Measurements from ENCODE around the gene SLC2A13. TPM values are rescaled to one million over a fixed set of nuclear protein-coding genes. Genes with fewer than 3 reads are reported as not detected.
"Not testable (repeated sequence)": the region's sequence is repeated elsewhere in the genome, so short reads cannot be mapped to it uniquely, and the experiment has no call there.

Gene SLC2A13
- total and polyA plus RNA-seq, 2 donors = 8.5 to 36.7 TPM

DNA sequence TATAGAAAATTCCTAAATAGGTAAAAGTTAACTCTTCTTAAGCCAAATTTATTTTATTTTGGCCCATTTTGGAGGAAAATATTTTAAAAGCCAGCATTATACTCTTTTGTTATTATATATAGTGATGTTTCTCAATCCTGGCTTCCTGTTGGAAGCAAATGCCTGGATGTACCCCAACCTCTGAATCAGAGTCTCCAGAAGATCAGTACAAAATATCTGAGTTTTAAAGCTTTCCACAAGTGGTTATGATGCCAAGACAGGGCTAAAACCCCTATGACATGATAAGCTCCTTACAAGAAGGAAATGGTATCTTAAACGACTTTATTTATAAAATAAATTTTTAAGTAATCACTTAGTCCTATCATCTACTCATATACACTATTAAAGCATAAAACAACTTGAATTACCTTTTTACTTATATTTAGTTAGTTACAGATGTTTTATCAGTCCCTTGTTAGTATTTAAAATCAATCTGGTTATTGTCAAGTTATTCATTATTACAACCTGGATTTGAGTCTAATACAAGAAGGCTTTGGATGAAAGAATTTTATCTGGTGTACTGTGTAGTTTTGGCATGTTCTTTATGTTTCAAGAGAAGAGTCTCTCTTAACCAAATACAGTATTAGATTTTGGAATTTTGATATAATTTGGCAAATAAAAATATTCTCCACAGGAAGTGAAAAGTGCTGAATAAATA, 238.1 kb downstream of the SLC2A13 start:
- DNase-seq (ENCODE audit: extremely low spot score) = no peak
- Histone ChIP-seq H3K27ac (ENCODE audit: low read depth) (no peak overlapping the region), H3K4me1 (ENCODE audit: insufficient read depth) (no peaks in the 10 kb centered on the region), H3K36me3 (ENCODE audit: insufficient read depth) (no peaks in the 10 kb centered on the region), H3K4me3 (ENCODE audit: low read depth, low read length) (no peak overlapping the region)
- 23% methylated on average over 1 of the region's 1 CpG for WGBS

DNA sequence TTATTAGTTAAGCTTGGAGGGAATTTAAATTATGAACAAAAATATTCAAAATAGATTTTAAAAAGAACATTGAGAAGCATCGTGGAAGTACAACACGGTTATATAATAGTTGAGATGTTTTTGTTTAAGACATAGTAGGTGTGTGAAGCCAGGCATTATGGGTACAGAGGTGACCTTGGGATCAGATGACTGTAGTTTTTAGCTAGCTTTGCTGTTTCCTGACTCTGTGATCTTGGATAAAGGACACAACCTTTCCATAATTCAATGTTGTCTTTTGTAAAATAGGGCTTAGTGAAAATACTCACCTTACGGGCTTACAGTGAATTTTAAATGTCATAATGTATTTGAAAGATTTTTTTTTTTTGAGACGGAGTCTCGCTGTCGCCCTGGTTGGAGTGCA, 239.7 kb downstream of the SLC2A13 start:
- no peaks in the 10 kb centered on the region for H3K36me3 ChIP-seq (ENCODE audit: insufficient read depth)
- no peaks in the 10 kb centered on the region for H3K4me1 ChIP-seq (ENCODE audit: insufficient read depth)
- 97% methylated on average over 6 of the region's 6 CpGs for WGBS
- no peak overlapping the region for H3K4me3 ChIP-seq (ENCODE audit: low read depth, low read length)
- no peak overlapping the region for H3K27ac ChIP-seq (ENCODE audit: low read depth)
- DNase-seq (ENCODE audit: extremely low spot score) = no peak

DNA sequence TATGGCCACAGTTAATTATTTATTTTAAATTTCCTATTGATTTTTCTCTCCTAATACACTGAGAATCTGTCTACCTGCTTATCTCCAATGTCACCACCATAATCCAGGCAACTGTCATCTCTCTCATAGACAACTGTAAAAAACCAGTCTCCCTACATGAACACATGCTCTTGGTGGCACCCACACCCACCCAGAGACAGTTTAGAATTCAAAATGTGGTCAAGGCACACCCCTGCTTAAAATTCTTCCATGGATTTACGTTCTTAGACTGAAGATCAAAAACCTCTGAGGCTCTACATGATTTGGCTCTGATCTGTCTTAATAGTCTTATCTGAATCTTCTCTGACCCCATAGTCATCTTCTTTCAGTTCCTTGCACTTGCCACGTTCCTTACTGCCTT, 245.2 kb downstream of the SLC2A13 start:
- WGBS = 81% methylated on average over 2 of the region's 2 CpGs

DNA sequence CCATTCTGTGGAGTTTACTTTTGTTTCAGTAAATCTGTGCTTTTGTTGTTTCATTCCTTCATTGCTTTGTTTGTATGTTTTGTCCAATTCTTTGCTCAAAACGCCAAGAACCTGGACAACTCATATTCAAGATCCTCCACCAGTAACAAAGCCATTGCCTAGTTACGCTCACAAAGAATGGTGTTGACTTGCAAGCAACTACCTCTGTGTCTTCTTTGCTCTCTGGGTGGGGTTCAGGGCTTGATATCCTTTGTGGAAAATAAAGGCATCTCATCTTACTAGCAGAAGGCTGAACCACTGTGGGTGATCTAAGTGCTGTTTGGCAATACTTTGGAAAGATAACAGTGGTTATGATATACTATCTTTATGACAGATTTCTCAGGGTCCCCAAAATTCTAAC, 252.9 kb downstream of the SLC2A13 start:
- WGBS = 98% methylated on average over 2 of the region's 2 CpGs
- Histone ChIP-seq H3K4me1 (ENCODE audit: insufficient read depth) (no peaks in the 10 kb centered on the region), H3K36me3 (ENCODE audit: insufficient read depth) (no peaks in the 10 kb centered on the region), H3K4me3 (ENCODE audit: low read depth, low read length) (no peak overlapping the region), H3K27ac (ENCODE audit: low read depth) (no peak overlapping the region)
- no peak for DNase-seq (ENCODE audit: extremely low spot score)

More for the DNA sequence above, 245.2 kb downstream of the SLC2A13 start:
- Histone ChIP-seq H3K36me3 (ENCODE audit: insufficient read depth) (no peaks in the 10 kb centered on the region), H3K4me1 (ENCODE audit: insufficient read depth) (no peaks in the 10 kb centered on the region), H3K27ac (ENCODE audit: low read depth) (no peak overlapping the region), H3K4me3 (ENCODE audit: low read depth, low read length) (no peak overlapping the region)
- no peak for DNase-seq (ENCODE audit: extremely low spot score)

DNA sequence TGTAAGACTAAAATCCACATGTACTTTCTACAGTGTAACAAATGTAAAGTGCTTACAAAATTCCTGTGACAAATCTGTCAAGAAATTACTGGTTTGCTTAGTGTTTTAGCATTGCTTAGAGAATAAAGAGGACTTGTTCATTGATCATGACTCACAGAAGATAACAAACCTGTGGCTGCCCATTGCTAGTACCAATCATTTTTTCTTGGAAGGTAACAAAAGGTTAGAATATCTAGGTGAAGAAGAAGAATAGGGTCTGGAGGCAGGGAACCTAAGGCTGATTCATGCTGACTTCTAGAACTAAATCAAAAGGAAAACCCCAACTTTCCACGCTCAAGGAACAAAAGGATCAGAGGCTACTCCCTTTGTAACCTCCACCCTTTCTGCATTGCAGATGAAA, 253.5 kb downstream of the SLC2A13 start:
- H3K27ac ChIP-seq (ENCODE audit: low read depth) = no peak overlapping the region
- DNase-seq (ENCODE audit: extremely low spot score) = no peak
- H3K4me3 ChIP-seq (ENCODE audit: low read depth, low read length) = no peak overlapping the region
- H3K4me1 ChIP-seq (ENCODE audit: insufficient read depth) = no peaks in the 10 kb centered on the region
- no peaks in the 10 kb centered on the region for H3K36me3 ChIP-seq (ENCODE audit: insufficient read depth)
- 98% methylated on average over 1 of the region's 1 CpG for WGBS

DNA sequence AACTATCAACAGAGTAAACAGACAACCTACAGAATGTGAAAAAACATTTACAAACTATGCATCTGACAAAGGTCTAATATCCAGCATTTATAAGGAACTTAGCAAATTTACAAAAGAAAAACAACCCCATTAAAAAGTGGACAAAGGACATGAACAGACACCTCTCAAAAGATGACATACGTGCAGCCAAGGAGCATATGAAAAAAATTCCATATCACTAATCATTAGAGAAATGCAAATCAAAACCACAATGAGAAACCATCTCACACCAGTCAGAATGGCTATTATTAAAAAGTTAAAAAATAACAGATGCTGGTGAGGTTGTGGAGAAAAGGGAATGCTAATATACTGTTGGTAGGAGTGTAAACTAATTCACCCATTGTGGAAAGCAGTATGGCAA, 257.7 kb downstream of the SLC2A13 start:
- H3K4me1 ChIP-seq (ENCODE audit: insufficient read depth); H3K36me3 ChIP-seq (ENCODE audit: insufficient read depth); H3K27ac ChIP-seq (ENCODE audit: low read depth); H3K4me3 ChIP-seq (ENCODE audit: low read depth, low read length); DNase-seq (ENCODE audit: extremely low spot score): not testable (repeated sequence)
- 92% methylated on average over 1 of the region's 1 CpG for WGBS

DNA sequence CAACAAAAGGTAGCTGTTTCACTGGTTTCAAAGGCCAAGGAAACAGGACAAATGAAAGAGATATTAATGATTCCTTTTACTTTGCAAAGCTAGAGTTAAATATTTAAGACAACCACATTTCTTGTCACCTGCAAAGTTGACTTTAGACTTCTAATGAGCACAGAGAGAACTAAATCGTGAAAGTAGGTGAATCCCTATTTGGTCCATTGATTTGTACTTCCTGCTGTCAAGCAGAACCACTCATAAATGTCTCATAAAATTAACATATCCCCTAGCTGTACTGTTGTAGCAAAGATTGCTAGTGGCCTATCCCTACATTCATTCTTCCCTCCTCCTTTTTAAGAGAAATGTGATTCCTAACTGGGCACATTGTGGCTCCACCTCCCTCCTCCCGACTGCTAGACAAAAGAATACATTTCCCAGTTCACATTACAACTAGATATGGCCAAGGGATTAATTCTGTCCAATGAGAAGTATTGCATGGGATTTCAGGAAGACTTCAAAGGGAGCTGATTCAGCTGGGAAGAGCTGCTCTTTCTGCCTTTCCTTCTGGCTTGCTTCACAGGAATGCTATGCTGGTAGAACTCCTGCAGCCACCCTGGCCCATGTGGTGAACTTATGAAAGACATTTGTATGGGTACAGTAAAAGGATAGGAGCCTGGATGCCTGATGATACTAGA, 258.8 kb downstream of the SLC2A13 start:
- Histone ChIP-seq H3K4me3 (ENCODE audit: low read depth, low read length) (no peak overlapping the region), H3K4me1 (ENCODE audit: insufficient read depth) (no peaks in the 10 kb centered on the region), H3K36me3 (ENCODE audit: insufficient read depth) (no peaks in the 10 kb centered on the region), H3K27ac (ENCODE audit: low read depth) (no peak overlapping the region)
- WGBS = 40% methylated on average over 2 of the region's 2 CpGs
- no peak for DNase-seq (ENCODE audit: extremely low spot score)

DNA sequence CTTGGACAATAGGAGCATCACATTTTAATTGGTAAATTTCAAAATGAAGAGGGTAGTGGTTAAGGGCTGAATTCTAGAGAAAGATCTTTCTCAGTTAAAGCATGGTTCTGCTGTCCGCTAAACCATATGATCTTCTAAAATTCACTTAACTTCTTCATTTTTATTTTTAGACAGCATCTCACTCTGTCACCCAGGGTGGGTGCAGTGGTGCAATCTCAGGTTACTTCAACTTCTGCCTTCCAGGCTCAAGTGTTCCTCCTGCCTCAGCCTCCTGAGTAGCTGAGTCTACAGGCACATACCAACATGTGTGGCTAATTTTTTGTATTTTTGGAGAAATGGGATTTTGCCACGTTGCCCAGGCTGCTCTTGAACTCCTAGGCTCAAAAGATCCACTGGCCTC, 259.6 kb downstream of the SLC2A13 start:
- no peak overlapping the region for H3K4me3 ChIP-seq (ENCODE audit: low read depth, low read length)
- 85% methylated on average over 2 of the region's 2 CpGs for WGBS
- H3K36me3 ChIP-seq (ENCODE audit: insufficient read depth) = no peaks in the 10 kb centered on the region
- no peak for DNase-seq (ENCODE audit: extremely low spot score)
- H3K4me1 ChIP-seq (ENCODE audit: insufficient read depth) = no peaks in the 10 kb centered on the region
- no peak overlapping the region for H3K27ac ChIP-seq (ENCODE audit: low read depth)

DNA sequence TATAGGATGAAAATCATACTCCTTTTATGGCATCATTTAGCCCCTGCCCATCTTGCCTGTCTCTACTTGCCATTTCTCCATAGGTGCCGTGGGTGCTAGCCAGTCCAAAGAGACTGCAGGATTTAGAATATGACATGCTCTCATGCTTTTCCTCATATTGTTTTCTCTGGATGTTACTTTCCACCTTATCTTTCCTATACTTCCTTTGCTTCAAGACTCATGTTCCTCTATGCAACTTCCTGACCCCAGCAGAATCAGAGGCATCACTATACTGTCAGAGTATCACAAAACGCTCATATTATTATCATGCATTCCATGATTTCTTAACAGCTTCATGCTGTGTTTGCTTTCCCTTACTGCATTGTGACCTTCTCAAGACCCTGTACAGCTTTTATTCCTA, 265.5 kb downstream of the SLC2A13 start:
- no peak for DNase-seq (ENCODE audit: extremely low spot score)
- Histone ChIP-seq H3K4me3 (ENCODE audit: low read depth, low read length) (no peak overlapping the region), H3K4me1 (ENCODE audit: insufficient read depth) (no peaks in the 10 kb centered on the region), H3K36me3 (ENCODE audit: insufficient read depth) (no peaks in the 10 kb centered on the region), H3K27ac (ENCODE audit: low read depth) (no peak overlapping the region)
- 84% methylated on average over 2 of the region's 2 CpGs for WGBS

DNA sequence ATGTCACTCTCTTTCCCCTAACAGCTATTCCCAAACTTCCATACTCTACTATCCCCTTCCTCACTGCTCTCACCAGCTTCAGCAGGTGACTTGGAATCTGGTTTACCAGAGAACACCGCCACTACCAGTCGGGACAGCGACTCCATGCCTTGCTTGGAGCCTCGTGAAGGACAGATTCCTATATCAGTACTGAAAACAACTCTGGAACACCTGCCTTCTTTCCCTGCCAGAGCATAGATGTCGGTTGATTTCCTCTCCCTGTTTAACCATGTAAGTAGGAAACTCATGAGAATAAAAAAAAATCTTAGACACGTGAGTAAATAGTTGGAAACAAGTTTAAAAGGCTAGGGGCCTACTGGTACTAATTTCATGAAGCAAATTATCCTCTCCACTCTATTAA, 266.8 kb downstream of the SLC2A13 start:
- H3K36me3 ChIP-seq (ENCODE audit: insufficient read depth) = no peaks in the 10 kb centered on the region
- DNase-seq (ENCODE audit: extremely low spot score) = no peak
- no peaks in the 10 kb centered on the region for H3K4me1 ChIP-seq (ENCODE audit: insufficient read depth)
- H3K27ac ChIP-seq (ENCODE audit: low read depth) = no peak overlapping the region
- 93% methylated on average over 6 of the region's 6 CpGs for WGBS
- H3K4me3 ChIP-seq (ENCODE audit: low read depth, low read length) = no peak overlapping the region

DNA sequence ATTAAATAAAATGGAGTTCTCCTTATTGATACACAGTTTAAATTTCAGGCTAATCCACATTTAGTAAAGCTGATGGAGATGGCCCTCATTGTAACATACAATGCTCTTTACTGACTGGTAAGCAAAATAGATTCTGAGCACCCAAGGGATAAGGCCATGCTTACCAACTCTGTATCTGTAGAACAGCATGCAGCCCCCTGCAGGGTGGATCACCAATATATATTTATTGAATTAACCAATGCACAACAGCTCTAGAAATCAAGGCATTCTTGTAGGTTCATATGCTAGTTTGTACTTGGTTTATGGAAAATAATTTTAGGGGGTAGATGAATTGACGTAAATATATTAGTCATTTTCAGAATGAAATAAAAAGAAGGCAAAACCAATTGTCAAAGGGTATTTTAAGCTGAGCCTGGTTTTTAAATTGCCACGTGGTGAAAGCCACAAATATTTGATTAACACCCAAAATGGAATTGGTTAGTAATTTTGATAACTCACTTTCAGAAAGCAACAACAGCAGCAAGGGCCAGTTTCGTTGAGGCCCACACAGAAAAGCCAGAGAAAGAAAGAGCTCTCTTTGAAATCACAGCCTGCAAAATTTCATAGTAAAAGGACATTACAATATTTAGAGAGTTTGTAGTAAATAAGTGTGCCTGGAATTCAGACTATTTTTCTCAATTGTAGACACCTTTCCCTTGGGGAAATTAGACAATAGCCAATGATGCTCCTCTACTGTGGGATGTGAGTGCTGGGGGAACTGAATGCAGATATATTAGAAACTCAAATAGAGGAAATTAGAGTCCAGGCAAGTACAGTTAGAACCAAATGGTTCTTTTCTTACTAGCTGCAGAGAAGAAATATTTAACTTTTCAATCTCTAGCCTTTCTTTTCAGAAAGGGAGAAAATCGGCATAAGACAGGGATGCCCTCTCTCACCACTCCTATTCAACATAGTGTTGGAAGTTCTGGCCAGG, 270.1 kb downstream of the SLC2A13 start:
- H3K4me1 ChIP-seq (ENCODE audit: insufficient read depth) = no peaks in the 10 kb centered on the region
- peaks cover 1% of the 10 kb centered on the region for H3K36me3 ChIP-seq (ENCODE audit: insufficient read depth)
- no peak overlapping the region for H3K27ac ChIP-seq (ENCODE audit: low read depth)
- DNase-seq (ENCODE audit: extremely low spot score) = no peak
- no peak overlapping the region for H3K4me3 ChIP-seq (ENCODE audit: low read depth, low read length)
- 88% methylated on average over 4 of the region's 4 CpGs for WGBS

DNA sequence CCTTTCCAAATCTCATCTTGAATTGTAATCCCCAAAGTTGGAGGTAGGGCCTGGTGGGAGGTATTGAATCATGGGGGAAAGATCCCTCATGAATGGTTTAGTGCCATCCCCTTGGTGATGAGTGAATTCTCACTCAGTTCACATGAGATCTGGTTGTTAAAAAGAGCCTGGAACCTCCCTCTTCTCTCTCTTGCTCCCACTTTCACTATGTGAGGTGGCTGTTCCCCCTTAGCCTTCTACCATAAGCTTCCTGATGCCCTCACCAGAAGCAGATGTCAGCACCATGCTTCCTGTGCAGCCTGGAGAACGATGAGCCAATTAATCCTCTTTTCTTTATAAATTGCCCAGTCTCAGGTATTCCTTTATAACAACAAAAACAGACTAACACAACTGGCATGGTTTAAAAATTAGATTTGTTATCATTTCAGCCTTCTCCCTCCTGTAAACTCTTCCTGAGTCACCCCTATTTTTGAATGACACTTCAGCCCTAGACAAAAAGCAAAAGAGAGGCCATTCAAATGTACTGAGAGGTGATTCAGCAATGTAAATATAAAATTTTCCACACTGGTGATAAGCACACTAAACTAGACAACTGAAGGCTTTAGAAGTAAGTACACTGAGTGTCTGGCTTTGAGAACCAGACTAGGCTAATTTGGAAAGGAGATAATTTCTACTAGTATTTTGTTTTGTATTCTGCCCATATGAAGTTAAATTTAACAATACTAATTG, 274.1 kb downstream of the SLC2A13 start:
- Histone ChIP-seq H3K27ac (ENCODE audit: low read depth) (no peak overlapping the region), H3K4me1 (ENCODE audit: insufficient read depth) (no peaks in the 10 kb centered on the region), H3K4me3 (ENCODE audit: low read depth, low read length) (no peak overlapping the region), H3K36me3 (ENCODE audit: insufficient read depth) (peaks cover 1% of the 10 kb centered on the region)
- no peak for DNase-seq (ENCODE audit: extremely low spot score)
- WGBS = 24% methylated on average over 1 of the region's 1 CpG

DNA sequence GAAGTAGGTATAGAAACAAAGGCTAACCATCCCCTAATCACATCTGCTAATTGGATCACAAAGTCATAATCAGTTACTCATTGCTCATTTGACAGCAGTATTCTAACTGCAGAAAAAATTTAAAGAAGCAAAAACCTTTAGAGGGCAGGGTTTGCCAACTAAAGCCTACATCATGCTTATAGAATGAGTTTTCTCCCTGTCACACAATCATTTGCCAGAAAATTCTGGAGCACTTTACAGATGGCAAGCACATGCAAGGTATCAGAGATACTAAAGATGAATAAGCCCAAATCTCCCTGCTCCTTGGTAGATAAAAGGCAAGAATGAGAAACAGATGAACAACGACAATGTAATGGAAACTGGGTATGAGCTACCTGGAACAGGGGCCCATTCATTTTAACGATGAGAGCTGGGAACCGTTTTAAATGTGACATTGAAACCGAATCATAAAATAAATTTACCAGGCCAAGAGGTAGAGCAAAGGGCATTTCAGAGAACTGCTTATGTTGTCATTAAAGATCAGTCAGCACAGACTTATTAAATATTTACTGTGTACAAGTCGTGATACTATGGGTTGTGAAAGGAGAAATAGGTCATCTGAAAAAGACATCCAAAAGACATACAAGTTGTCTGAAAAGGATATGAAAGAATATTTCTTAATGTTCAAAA, 274.9 kb downstream of the SLC2A13 start:
- Histone ChIP-seq H3K36me3 (ENCODE audit: insufficient read depth) (peaks cover 1% of the 10 kb centered on the region), H3K4me1 (ENCODE audit: insufficient read depth) (no peaks in the 10 kb centered on the region), H3K4me3 (ENCODE audit: low read depth, low read length) (no peak overlapping the region), H3K27ac (ENCODE audit: low read depth) (no peak overlapping the region)
- WGBS = 79% methylated on average over 5 of the region's 5 CpGs
- DNase-seq (ENCODE audit: extremely low spot score) = no peak
